ENCODE data around the gene WSB1. TPM values are rescaled to one million over a fixed set of nuclear protein-coding genes. Genes with fewer than 3 reads are reported as not detected.

WSB1 gene
- total RNA-seq, 1 donor from 2014 or later = 125 TPM

DNA sequence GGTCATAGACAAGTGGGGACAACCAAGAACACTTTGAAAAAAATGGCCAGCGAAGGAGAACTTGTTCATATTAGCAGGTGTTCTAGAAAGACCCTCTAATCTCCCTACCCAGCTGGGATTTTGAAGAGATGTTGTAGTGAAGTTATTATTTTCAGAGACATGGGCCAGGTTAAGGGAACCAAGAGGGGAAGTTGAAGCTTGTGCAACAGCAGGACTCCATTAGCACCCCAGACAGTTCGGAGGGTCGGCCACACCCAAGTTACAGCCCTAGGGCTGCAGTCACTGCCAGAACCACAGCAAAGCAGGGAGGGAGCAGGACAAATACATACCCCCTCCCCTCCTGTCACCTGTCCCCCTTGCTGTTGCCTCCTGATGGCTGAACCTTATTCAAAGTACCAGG is 42.3 kb downstream of the WSB1 start:
- no peak for ATAC-seq (ENCODE audit: low read depth)
- Mint-ChIP-seq H3K27me3 (no peaks in the 10 kb centered on the region), H3K4me3 (no peak overlapping the region), H3K4me1 (peaks cover 65% of the 10 kb centered on the region), H3K36me3 (ENCODE audit: low read depth) (no peaks in the 10 kb centered on the region), H3K9me3 (no peaks in the 10 kb centered on the region), H3K27ac (no peak overlapping the region)
- DNase-seq = no peak
- CTCF ChIA-PET = interaction anchor here (5.9 kb wide), 1 partner anchor 99 kb away, joined by 112 read pairs; no protein-coding TSS in a partner anchor
- POLR2A ChIA-PET = no interaction called here
- intact Hi-C loops (cut with micrococcal nuclease) = loop anchor here (5.0 kb wide), 2 partner anchors 39 to 139 kb away; no protein-coding TSS in a partner anchor
- TF ChIP-seq, protein P1, sequence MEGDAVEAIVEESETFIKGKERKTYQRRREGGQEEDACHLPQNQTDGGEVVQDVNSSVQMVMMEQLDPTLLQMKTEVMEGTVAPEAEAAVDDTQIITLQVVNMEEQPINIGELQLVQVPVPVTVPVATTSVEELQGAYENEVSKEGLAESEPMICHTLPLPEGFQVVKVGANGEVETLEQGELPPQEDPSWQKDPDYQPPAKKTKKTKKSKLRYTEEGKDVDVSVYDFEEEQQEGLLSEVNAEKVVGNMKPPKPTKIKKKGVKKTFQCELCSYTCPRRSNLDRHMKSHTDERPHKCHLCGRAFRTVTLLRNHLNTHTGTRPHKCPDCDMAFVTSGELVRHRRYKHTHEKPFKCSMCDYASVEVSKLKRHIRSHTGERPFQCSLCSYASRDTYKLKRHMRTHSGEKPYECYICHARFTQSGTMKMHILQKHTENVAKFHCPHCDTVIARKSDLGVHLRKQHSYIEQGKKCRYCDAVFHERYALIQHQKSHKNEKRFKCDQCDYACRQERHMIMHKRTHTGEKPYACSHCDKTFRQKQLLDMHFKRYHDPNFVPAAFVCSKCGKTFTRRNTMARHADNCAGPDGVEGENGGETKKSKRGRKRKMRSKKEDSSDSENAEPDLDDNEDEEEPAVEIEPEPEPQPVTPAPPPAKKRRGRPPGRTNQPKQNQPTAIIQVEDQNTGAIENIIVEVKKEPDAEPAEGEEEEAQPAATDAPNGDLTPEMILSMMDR (IDR thresholded peaks at IDR 0.05) = no peak

DNA sequence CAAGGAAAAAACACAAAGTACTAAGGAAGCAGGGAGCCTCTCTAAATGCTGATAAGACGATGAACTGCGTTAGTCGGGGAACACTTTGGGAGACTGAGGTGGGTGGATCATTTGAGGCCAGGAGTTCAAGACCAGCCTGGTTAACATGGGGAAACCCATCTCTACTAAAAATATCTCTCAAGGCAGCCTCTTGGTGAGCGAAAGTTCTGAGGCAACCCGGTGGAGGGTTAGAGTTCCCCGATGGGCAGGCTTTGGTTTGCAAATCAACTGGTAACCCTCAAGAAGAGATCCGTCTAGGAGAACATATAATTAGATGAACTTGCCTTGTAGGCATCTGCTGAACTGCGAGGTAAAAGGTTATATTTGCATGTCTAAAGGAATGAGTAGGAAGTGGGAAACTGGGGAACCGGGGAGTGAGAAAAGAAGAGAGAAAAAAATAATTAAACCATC is 44.6 kb downstream of the WSB1 start:
- H3K36me3 Mint-ChIP-seq (ENCODE audit: low read depth) = no peaks in the 10 kb centered on the region
- no peaks in the 10 kb centered on the region for H3K27me3 Mint-ChIP-seq
- ChIA-PET POLR2A (no interaction called here), CTCF (no interaction called here)
- H3K4me1 Mint-ChIP-seq = peaks cover 57% of the 10 kb centered on the region
- H3K4me3 Mint-ChIP-seq = peak overlapping the region; percentile 30
- H3K9me3 Mint-ChIP-seq = no peaks in the 10 kb centered on the region
- intact Hi-C loops (cut with micrococcal nuclease) = loop anchor here (5.0 kb wide), 2 partner anchors 41 to 141 kb away; no protein-coding TSS in a partner anchor
- DNase-seq = no peak
- ATAC-seq (ENCODE audit: low read depth) = peak; percentile 75
- TF ChIP-seq, protein P1 (IDR thresholded peaks at IDR 0.05) = no peak
- peak overlapping the region; percentile 37 for H3K27ac Mint-ChIP-seq

DNA sequence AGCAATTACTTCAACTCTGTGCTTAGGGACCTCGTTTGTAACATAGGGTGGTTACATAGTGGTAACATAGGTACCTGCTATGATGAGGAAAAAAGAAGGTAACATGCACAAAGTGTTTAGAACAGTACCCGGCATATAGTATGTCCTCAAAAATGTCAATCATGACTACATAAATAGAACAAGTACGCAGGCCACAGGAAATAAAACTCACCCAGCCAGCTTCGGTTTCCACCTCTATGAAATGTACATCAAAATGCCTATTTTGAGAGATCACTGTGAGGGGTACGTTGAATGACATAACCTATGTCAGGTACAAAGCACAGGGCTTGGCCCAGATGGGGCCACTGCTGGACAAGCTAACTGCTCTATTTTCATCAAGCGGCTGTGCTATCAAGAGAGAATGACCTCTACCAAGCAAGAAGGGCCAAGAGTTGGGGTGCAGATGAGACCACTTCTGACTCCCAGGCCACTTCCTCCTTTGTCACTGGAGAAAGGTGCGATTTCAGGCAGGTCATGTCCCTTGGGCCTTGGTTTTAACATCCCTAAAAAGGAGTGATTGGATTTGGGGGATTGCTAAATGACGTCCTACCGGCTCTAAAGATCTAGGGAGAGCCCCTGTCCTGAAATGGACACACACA is 45.4 kb downstream of the WSB1 start:
- DNase-seq = no peak
- Mint-ChIP-seq H3K36me3 (ENCODE audit: low read depth) (no peaks in the 10 kb centered on the region), H3K4me1 (peaks cover 51% of the 10 kb centered on the region), H3K9me3 (no peaks in the 10 kb centered on the region), H3K27ac (peak overlapping the region; percentile 37), H3K27me3 (no peaks in the 10 kb centered on the region), H3K4me3 (peak overlapping the region; percentile 30)
- intact Hi-C loops (cut with micrococcal nuclease) = loop anchor here (5.0 kb wide), 2 partner anchors 42 to 142 kb away; no protein-coding TSS in a partner anchor
- ChIA-PET POLR2A (interaction anchor here (1.2 kb wide), 1 partner anchor 54 kb away, joined by 7 read pairs; no protein-coding TSS in a partner anchor), CTCF (no interaction called here)
- ATAC-seq (ENCODE audit: low read depth) = peak; percentile 16
- TF ChIP-seq, protein P1 (IDR thresholded peaks at IDR 0.05) = no peak

DNA sequence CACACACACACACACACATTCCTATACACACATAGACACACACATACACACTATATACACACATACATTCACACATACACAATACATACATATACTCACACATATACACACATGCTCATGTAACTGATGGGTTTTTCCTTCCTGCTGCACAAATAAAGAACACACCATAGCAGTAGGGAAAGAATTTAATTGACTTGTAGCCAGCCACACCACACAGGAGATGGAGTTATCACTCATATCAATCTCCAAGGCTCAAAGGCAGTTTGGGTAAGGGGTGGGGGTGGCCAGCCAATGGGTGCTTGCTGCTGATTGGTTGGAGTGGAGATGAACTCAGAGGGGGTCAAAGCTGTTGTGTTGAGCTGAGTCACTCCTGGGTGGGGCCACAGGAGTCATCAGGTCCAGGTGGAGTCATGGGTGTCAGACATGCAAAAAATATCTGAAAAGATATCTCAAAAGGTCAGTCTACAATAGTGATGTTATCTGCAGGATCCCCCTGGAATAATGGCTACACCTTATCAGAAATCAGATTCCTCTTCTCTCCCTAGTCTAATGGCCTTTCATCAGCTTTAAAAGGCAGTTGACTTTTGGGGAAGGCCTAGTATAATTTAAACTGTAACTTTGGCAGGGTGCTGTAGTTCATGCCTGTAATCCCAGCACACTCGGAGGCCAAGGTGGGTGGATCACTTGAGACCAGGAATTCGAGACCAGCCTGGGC is 46.1 kb downstream of the WSB1 start:
- H3K27ac Mint-ChIP-seq = peak overlapping the region; percentile 3
- H3K9me3 Mint-ChIP-seq = no peaks in the 10 kb centered on the region
- TF ChIP-seq, protein P1 (IDR thresholded peaks at IDR 0.05) = no peak
- ChIA-PET CTCF (no interaction called here), POLR2A (interaction anchor here (1.2 kb wide), 1 partner anchor 55 kb away, joined by 7 read pairs; no protein-coding TSS in a partner anchor)
- H3K4me3 Mint-ChIP-seq = no peak overlapping the region
- H3K27me3 Mint-ChIP-seq = no peaks in the 10 kb centered on the region
- H3K36me3 Mint-ChIP-seq (ENCODE audit: low read depth) = no peaks in the 10 kb centered on the region
- ATAC-seq (ENCODE audit: low read depth) (peak; percentile 53), DNase-seq (no peak)
- H3K4me1 Mint-ChIP-seq = peaks cover 51% of the 10 kb centered on the region
- intact Hi-C loops (cut with micrococcal nuclease) = loop anchor here (5.0 kb wide), 2 partner anchors 43 to 143 kb away; no protein-coding TSS in a partner anchor

DNA sequence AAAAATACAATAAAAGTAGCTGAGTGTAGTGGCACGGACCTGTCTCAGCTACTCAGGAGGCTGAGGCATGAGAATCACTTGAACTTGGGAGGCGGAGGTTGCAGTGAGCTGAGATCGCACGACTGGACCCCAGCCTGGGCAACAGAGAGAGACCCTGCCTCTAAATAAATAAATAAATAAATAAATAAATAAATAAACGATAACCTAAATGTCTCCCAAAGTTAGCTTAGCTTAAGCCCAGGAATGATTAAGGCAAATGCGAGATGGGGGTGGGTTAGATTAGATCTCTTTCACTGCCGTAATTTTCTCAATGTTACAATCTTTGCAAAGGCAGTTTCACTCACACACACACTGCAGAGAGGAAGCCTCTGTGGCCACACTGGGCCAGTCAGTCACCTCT is 46.7 kb downstream of the WSB1 start:
- ATAC-seq (ENCODE audit: low read depth) = no peak
- no peak overlapping the region for H3K27ac Mint-ChIP-seq
- peaks cover 51% of the 10 kb centered on the region for H3K4me1 Mint-ChIP-seq
- intact Hi-C loops (cut with micrococcal nuclease) = no loop called here
- no peaks in the 10 kb centered on the region for H3K27me3 Mint-ChIP-seq
- DNase-seq = no peak
- H3K4me3 Mint-ChIP-seq = no peak overlapping the region
- no peaks in the 10 kb centered on the region for H3K36me3 Mint-ChIP-seq (ENCODE audit: low read depth)
- CTCF ChIA-PET = interaction anchor here (1.4 kb wide), 1 partner anchor 261 kb away, joined by 6 read pairs; no protein-coding TSS in a partner anchor
- H3K9me3 Mint-ChIP-seq = no peaks in the 10 kb centered on the region
- POLR2A ChIA-PET = interaction anchor here (1.2 kb wide), 1 partner anchor 56 kb away, joined by 7 read pairs; no protein-coding TSS in a partner anchor
- TF ChIP-seq, protein P1 (IDR thresholded peaks at IDR 0.05) = no peak

All from activated B cell treated with CpG ODN at 0.5 μM for 24 hours (primary cell).